Left colon (tissue), 2 donors: ENCODE data around the gene CEBPA. TPM values are rescaled to one million over a fixed set of nuclear protein-coding genes. Genes with fewer than 3 reads are reported as not detected.

Experiments used
- ATAC-seq: fragments of 200-7000 bp; cut with Tn5 transposase; one replicate; pipeline ENCODE4 v1.9.1; 2020; ENCODE audit warnings: mild to moderate bottlenecking, moderate library complexity
- DNase-seq, 2 donors: peaks; one replicate each; pipeline ENCODE4 v3.0.0-alpha.2; 2020
- intact Hi-C, 2 donors: fragments of 100-400 bp; cut with DNase I in 1 of 2; cut with micrococcal nuclease in 1 of 2; formaldehyde crosslinking; loops; one replicate each; pipeline versions ENCODE4 v1.11.2 to v1.14.0; 2022; cut with DNase I, micrococcal nuclease
- total RNA-seq, 2 donors: library from RNA; stranded (reverse); fragmentation: NEBNext Ultra II Directional; extraction: Animal tissue kit (Norgen Biotek cat#: 25700); gene quantifications; one replicate each; pipeline ENCODE4 v1.2.1, GENCODE V29; 2021
- donor health status: DM: no; HTN: no; CAD: no.
- donor health status: DM: yes; HTN: yes; CAD: no.

Gene CEBPA
- total RNA-seq, 2 donors from 2014 or later = 70.6 to 73.5 TPM

DNA sequence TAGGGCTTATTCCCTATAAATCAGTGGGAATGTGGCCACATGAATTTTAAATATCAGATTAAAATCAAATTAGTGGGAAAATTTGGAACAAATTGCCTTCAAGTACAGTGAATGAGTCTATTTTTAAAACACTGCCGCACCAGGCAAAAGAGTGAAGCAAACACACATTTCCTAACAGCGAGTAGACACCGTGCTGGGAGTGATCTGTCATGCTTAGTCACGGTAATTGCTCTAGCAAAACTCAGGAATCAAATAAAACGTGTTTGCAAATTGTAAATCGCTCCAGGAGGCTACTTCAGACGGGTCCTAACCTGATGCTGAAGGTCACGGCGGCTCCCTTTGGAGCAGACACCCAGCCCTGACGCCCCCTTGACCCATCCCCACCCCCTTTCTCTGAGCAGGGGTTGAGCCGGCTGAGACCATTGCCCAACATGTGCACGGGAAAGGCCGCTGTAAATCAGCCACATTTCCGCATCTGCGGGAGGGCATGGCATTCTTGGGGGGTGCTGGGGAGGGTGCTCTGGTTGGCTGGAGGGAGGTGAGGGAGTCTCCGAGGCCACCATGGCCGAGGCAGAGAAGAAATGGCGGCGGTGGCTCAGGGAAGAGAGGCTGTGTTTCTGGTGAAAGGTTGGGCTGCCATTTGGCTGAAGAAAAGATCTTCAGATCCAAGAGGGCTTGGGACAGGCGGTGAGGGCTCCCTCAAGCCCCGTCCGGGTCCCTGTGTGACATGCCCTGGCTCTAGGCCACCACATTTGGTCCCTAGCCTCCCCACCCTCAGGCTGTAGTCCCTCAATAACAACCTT, 8.9 kb downstream of the CEBPA start:
- peak; percentile 56 to 66 for DNase-seq
- intact Hi-C loops = no loop called here
- peak; percentile 62 for ATAC-seq

GRCh38 chr19:33292595-33293254, 9.6 kb downstream of the CEBPA start:
- intact Hi-C loops = no loop called here
- DNase-seq (peak; percentile 73 to 90), ATAC-seq (peak; percentile 61)

DNA sequence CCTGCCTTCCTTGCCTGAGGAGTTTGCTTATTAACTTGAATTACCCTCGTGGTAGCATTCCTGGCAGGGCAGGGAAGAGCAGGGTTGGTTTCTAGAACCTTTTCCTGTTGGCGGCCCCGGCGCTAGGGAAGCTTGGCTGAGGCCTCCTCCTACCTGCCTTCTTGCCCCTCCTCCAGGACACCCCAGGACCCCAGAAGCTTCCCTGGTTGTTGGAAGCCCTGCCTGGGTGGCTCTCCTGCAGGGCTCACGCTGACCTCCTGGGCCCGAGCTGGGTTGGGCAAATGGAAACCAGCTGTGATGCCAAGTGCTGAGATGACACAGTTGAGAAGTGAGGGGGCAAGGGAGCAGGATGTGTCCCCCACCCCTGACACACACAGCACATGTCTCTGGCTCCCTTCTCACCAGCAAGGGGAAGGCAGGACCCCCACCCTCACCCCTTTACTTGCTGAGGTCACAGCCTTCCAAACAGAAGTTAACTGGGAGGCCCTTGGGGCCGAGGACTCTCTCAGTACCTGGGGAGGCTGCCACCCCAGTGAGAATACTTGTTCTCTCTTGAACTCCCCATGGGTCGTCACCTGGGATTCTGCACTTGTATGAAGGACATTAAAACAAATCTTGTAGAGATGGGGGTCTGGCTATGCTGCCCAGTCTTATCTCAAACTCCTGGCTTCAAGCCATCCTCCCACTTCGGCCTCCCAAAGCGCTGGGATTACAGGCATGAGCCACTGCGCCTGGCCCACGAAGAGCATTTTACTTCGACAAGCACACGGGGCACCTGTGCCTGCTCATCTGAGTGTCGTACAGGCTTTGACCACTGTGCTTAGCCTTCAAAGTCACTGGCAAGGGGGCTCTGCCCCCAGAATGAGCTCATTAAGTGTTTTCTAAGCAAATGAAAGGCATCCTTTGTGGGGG, 10.5 kb downstream of the CEBPA start:
- peak; percentile 66 for ATAC-seq
- DNase-seq = peak; percentile 72 to 80
- intact Hi-C loops = no loop called here

DNA sequence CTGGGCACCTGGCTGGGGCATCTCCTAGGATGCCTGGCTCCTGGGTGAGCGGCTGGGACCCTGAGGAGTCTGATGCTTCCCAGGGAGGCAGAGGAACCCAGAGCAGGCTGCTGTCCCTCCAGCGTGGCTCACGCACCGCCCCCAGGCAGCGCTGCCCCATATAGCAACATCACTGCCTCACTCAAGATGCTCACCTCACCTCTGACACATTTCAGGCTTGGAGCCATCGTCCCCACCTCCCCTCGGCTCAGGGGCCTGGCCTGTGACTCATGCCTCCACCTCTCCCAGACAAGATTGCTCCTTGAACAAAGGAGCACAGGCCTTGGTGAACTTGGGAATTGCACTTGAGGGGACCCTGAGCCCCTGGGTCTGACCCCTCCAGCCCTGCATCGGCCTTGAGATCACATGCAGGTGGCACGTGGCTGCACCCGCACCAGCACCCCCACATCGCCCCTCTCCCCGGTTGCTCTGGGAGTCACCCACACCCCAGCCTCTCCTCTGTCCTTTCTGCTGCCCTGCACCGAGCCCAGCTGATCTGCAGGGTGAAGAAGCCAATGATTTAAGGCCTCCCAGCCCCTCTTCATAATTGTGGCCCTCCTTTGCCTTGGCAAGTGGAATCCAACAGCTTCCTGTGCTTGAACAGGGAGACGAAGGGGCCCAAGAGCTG, 11.2 kb downstream of the CEBPA start:
- peak; percentile 58 for ATAC-seq
- intact Hi-C loops = no loop called here
- DNase-seq = peak in 1 of 2 donors; percentile 82

DNA sequence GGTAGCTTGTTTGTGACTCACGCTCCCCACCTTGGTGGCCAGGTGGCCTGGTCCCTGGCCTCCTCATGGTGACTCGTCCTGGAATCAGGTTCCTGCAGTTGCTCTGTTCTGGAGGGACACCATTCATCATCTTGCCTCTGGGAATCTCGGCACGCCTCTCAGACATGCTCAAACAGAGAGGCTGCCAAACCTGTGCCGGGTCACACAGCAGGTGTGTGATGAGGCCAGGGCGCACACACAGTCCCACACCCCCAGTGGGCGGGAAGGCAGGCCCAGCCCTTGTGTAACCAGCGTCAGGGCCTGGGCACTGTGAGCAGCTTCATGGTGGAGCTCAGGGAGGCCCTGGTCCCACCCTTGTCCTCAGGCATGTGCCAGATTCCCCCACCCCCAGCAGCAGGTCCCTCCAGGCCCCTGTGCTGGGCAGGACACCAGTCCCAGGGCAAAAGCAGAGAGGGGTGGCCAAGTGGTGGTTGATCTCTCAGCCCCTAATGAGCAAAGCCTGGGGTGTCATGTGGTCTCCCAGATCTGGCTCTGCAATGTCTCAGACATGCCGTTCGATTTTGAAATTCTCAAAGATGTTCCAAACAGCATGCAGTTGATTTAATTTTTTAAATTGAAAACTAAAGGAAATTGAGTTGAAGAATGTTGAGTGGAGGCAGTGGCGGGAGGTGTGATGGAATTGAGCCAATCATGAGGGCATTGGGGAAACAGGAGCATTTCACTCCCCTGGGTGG, 12.1 kb downstream of the CEBPA start:
- ATAC-seq (no peak), DNase-seq (no peak)
- intact Hi-C loops = no loop called here

DNA sequence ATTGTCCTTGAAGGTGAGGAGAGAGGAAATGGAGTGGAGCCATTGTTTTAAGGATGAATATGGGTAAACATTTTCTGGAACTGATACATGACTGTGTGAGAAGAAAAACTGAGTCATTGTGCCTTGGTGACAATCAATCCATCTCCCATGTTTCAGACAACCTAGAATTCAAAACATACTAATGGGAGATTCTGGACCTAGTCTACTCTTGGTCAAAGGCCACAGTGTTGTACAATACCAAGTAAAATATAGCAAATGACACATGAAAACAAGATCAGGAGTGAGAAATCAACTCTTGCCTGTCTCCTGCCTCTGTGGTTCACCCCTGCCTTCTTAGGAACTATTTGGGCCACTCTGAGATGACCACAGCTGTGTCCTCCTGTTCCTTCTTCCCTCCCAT, 13.1 kb downstream of the CEBPA start:
- intact Hi-C loops = no loop called here
- no peak for ATAC-seq
- no peak for DNase-seq

GRCh38 chr19:33288666-33289065, 13.7 kb downstream of the CEBPA start:
- ATAC-seq = no peak
- intact Hi-C loops = no loop called here
- DNase-seq = no peak

- no peak for ATAC-seq
- intact Hi-C loops = no loop called here
- DNase-seq = no peak
Measured at GRCh38 chr19:33287927-33288326, 14.4 kb downstream of the CEBPA start.

- intact Hi-C loops = no loop called here
- ATAC-seq = no peak
- no peak for DNase-seq
Measured at GRCh38 chr19:33287438-33287837, 14.9 kb downstream of the CEBPA start.

DNA sequence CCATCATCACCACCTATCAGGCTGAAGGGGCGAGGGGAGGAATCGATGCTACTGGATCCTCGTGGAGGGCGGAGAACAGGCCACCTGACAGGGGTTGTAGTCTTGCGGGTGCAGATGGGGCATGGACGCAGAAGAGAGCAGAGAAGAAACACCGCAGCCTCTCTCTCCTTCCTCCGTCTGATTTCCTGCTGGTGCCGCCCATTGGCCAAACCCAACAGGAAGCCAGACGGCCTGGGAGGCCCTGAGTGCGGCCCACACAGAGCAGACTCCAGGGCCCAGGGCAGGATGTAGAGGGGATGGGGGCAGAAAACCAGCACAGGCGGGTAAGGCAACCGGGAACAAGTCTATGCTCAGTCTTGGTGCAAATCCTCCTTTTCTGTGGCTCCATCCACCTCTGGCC, 15.4 kb downstream of the CEBPA start:
- no peak for ATAC-seq
- intact Hi-C loops = no loop called here

GRCh38 chr19:33285441-33285927, 16.9 kb downstream of the CEBPA start:
- peak; percentile 76 for ATAC-seq
- DNase-seq = no peak

More for the DNA sequence above, 15.4 kb downstream of the CEBPA start:
- no peak for DNase-seq

DNA sequence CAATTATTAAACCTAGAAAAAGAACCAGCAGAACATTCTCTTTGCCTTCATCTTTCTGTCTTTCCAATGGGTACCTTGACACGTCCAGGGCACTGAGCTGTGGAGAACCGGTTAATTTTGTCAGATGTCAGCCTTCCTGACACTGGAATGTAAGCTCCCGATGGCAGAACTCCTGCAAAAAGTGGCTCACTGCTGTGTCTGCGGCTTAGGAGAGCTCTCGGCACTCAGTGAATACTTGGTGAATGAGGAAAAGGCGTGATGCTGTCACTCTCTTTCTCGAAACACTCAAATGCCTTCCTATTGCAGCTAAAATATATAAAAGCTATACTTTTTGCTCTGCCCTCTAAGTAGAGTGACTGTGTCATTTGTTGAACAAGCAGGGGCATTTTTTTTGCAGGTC, 17.6 kb downstream of the CEBPA start:
- ATAC-seq = no peak
- intact Hi-C loops = no loop called here
- no peak for DNase-seq

More at GRCh38 chr19:33285441-33285927, 16.9 kb downstream of the CEBPA start:
- intact Hi-C loops = no loop called here

GRCh38 chr19:33284146-33284643, 18.1 kb downstream of the CEBPA start:
- intact Hi-C loops = no loop called here
- ATAC-seq (no peak), DNase-seq (no peak)

DNA sequence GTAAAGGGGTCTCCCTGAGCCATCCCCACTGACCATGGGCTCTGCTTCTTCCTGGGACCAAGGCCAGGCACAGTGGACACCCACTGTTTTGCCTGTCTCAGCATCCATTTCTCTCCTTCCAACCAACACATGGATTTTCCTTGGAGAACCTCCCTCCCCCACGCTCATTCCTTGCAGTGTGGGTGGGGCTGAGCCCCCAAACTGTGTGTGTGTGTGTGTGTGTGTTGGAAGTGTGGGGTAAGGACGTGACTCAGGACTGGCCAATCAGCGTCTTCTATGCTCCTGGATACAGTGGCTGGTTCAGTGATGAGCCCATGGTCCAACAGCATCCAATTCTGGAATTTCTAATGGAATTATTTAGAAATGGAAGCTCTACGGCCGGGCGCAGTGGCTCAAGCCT, 18.7 kb downstream of the CEBPA start:
- ATAC-seq = no peak
- intact Hi-C loops = no loop called here
- no peak for DNase-seq

- intact Hi-C loops = no loop called here
- no peak for DNase-seq
- ATAC-seq = no peak
Measured at GRCh38 chr19:33282036-33282671, 20.2 kb downstream of the CEBPA start.

DNA sequence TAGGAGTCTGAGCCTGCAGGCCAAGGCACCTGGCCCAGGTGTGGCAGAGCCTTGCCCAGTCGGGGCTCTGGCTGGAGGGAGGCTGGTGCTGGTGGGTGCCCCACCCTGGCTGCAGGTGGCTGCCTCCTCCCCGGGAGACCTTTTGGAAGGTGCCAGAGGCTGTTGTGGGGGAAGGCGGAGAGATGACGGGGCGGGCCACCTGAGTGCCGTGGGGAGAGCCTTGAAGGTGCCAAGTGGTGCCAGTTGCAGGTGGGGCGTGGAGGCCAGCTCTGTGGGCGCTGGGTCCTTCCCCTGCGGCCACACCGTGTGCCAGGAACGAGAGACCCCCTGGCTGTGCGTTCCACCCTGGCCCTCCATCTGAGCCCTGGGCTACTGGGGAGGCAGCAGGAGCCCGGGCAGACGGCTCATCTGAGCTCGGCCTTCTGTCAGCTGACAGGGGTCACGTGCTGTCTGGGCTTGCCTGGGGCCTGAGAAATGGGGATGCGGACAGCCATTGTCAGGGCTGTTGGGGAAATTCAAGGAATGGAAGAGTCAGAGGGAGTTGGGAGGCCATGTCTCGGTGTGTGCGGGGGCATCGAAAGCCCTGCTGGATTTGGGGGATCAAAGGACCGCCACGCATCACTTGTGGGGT, 20.9 kb downstream of the CEBPA start:
- DNase-seq = no peak
- peak; percentile 45 for ATAC-seq
- intact Hi-C loops = no loop called here

DNA sequence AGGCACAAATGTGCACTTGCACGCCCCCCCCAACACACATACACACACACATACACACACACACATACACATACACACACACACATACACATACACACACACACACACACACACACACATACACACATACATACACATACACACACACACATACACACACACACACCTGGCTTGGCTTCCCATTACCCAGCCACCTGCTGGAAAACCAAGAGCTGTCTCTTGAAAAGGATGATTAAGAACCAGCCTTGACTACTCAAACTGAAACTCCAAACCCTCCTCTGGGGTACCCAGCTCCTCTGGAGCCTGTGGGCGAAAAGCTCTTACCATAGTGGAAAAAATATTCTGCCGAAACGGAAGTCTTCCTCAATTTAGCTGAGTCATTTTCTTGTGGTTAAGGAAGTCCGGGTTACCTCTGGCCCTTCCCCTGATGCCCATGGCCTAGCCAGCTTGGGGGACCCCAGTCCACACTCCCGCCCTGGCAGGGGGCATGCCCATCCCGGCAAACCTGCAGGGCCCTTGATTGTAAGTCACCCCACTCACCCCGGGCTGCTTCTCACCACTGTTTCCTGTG, 21.9 kb downstream of the CEBPA start:
- intact Hi-C loops = no loop called here
- ATAC-seq (no peak), DNase-seq (no peak)
